Vagina (tissue), 2 donors: ENCODE results near the gene EDEM1. TPM values are rescaled to one million over a fixed set of nuclear protein-coding genes. Genes with fewer than 3 reads are reported as not detected.
"Not testable (repeated sequence)": the region's sequence is repeated elsewhere in the genome, so short reads cannot be mapped to it uniquely, and the experiment has no call there.

Source experiments
- DNase-seq, 2 donors: peaks; one replicate each; pipeline ENCODE4 v3.0.0-alpha.2; 2017; ENCODE audit errors: extremely low spot score in 2 of 2
- H3K27ac ChIP-seq: fragments of 200-600 bp; sonication (generic); one replicate; pipeline ENCODE4 v1.5.1; 2019
- H3K27me3 ChIP-seq: fragments of 200-600 bp; sonication (generic); one replicate; pipeline ENCODE4 v1.5.1; 2019
- H3K36me3 ChIP-seq, 2 donors: fragments of 200-600 bp; sonication (generic); one replicate each; pipeline ENCODE4 v1.5.1; 2017 to 2019
- H3K4me1 ChIP-seq: fragments of 200-600 bp; sonication (generic); one replicate; pipeline ENCODE4 v1.5.1; 2019
- H3K4me3 ChIP-seq, 2 donors: fragments of 200-600 bp; sonication (generic); 1 replicate in 1 of 2; 2 replicates in 1 of 2; pipeline ENCODE4 v1.5.1; 2016 to 2019
- H3K9me3 ChIP-seq: fragments of 200-600 bp; sonication (generic); one replicate; pipeline ENCODE4 v1.5.1; 2019
- POLR2A ChIP-seq, 2 donors: fragments of 450-650 bp; IDR thresholded peaks; one replicate each; pipeline ENCODE4 v1.6.1; 2017; ENCODE audit warnings: antibody characterized with exemption in 2 of 2, mild to moderate bottlenecking in 2 of 2, moderate library complexity in 2 of 2
- POLR2AphosphoS5 ChIP-seq, 2 donors: sonication (generic); formaldehyde crosslinking; IDR thresholded peaks; one replicate each; pipeline ENCODE4 v1.9.0; 2017; ENCODE audit warnings: antibody characterized with exemption in 2 of 2, mild to moderate bottlenecking in 2 of 2, low read depth in 1 of 2; ENCODE audit not compliant: insufficient read depth in 1 of 2
- intact Hi-C: fragments of 100-400 bp; cut with DNase I; formaldehyde crosslinking; loops from one replicate; pipeline ENCODE4 v1.15.1; 2023
- total RNA-seq: library from RNA; depleted of rRNA; stranded (reverse); fragments of >200 nt; gene quantifications from one replicate; pipeline ENCODE4 v1.2.3, GENCODE V29; 2016
- TF ChIP-seq, protein P1 (sequence below), 3 experiments: fragments of 450-650 bp in 2 of 3; fragments of 200-600 bp in 1 of 3; sonication (generic) in 1 of 3; IDR thresholded peaks; one replicate each; pipeline ENCODE4 v1.5.1; 2017 to 2019; ENCODE audit warnings: antibody characterized with exemption in 3 of 3, mild to moderate bottlenecking in 2 of 3, moderate library complexity in 2 of 3

Gene EDEM1
- total RNA-seq, 1 donor from 2014 or later: 30.9 TPM

DNA sequence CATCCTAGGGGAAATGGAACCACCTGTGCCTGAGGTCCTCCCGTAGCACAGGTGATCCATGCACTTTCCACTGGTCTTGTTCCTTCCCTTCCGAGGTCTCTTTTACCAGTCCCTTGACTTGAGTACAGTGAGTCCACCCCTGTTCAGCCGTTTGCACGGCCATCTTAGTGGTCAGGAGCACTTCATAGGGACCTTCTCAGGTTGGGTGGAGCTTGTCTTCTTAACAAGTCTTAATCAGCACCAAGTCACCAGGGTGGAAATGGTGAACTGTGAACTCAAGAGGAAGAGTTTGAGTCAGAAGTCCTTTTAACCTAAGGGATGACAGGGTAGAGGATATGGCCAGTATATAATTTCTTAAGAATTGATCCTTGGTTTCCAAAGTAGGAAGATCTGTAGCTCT lies 44.0 kb upstream of the EDEM1 start:
- no peak for DNase-seq
- TF ChIP-seq POLR2A (IDR thresholded peaks at IDR 0.05) (no peak), POLR2AphosphoS5 (IDR thresholded peaks at IDR 0.05; ENCODE audit: insufficient read depth in 1 of 2, low read depth in 1 of 2) (no peak)
- TF ChIP-seq, protein P1, sequence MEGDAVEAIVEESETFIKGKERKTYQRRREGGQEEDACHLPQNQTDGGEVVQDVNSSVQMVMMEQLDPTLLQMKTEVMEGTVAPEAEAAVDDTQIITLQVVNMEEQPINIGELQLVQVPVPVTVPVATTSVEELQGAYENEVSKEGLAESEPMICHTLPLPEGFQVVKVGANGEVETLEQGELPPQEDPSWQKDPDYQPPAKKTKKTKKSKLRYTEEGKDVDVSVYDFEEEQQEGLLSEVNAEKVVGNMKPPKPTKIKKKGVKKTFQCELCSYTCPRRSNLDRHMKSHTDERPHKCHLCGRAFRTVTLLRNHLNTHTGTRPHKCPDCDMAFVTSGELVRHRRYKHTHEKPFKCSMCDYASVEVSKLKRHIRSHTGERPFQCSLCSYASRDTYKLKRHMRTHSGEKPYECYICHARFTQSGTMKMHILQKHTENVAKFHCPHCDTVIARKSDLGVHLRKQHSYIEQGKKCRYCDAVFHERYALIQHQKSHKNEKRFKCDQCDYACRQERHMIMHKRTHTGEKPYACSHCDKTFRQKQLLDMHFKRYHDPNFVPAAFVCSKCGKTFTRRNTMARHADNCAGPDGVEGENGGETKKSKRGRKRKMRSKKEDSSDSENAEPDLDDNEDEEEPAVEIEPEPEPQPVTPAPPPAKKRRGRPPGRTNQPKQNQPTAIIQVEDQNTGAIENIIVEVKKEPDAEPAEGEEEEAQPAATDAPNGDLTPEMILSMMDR (IDR thresholded peaks at IDR 0.05): no peak
- Histone ChIP-seq H3K27me3 (no peaks in the 10 kb centered on the region), H3K4me3 (no peak overlapping the region), H3K9me3 (no peaks in the 10 kb centered on the region), H3K27ac (no peak overlapping the region), H3K4me1 (peaks cover 64% of the 10 kb centered on the region), H3K36me3 (no peaks in the 10 kb centered on the region)
- intact Hi-C loops: no loop called here

GRCh38 chr3:5144316-5144994 lies 43.1 kb upstream of the EDEM1 start:
- H3K9me3 ChIP-seq: no peaks in the 10 kb centered on the region
- intact Hi-C loops: no loop called here
- DNase-seq: no peak
- H3K36me3 ChIP-seq: no peaks in the 10 kb centered on the region
- H3K27me3 ChIP-seq: no peaks in the 10 kb centered on the region
- no peak overlapping the region for H3K27ac ChIP-seq
- TF ChIP-seq, protein P1 (IDR thresholded peaks at IDR 0.05): no peak
- TF ChIP-seq POLR2A (IDR thresholded peaks at IDR 0.05): no peak
- H3K4me1 ChIP-seq: peaks cover 65% of the 10 kb centered on the region
- H3K4me3 ChIP-seq: no peak overlapping the region

GRCh38 chr3:5145120-5145519 lies 42.4 kb upstream of the EDEM1 start:
- Histone ChIP-seq H3K27ac (no peak overlapping the region), H3K27me3 (no peaks in the 10 kb centered on the region), H3K4me3 (no peak overlapping the region), H3K36me3 (no peaks in the 10 kb centered on the region), H3K4me1 (peaks cover 65% of the 10 kb centered on the region), H3K9me3 (no peaks in the 10 kb centered on the region)
- TF ChIP-seq POLR2AphosphoS5 (IDR thresholded peaks at IDR 0.05; ENCODE audit: insufficient read depth in 1 of 2, low read depth in 1 of 2) (no peak), POLR2A (IDR thresholded peaks at IDR 0.05) (no peak)
- TF ChIP-seq, protein P1 (IDR thresholded peaks at IDR 0.05): no peak
- intact Hi-C loops: no loop called here
- DNase-seq: no peak

DNA sequence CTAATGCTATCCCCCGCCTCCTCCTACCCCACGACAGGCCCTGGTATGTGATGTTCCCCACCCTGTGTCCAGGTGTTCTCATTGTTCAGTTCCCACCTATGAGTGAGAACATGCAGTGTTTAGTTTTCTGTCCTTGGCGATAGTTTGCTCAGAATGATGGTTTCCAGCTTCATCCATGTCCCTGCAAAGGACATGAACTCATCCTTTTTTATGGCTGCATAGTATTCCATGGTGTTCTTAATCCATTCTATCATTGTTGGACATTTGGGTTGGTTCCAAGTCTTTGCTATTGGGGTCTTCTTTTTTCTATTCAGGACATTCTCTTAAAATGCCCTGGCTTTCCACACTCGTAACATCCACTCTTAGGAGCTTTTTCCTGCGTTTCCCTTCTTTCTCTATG lies 40.4 kb upstream of the EDEM1 start:
- intact Hi-C loops, H3K27ac ChIP-seq: not testable (repeated sequence)

GRCh38 chr3:5149306-5149880 lies 38.1 kb upstream of the EDEM1 start:
- no peak overlapping the region for H3K27ac ChIP-seq
- no peaks in the 10 kb centered on the region for H3K9me3 ChIP-seq
- DNase-seq: no peak
- intact Hi-C loops: no loop called here
- H3K36me3 ChIP-seq: no peaks in the 10 kb centered on the region
- TF ChIP-seq POLR2A (IDR thresholded peaks at IDR 0.05) (no peak), POLR2AphosphoS5 (IDR thresholded peaks at IDR 0.05; ENCODE audit: insufficient read depth in 1 of 2, low read depth in 1 of 2) (no peak)
- TF ChIP-seq, protein P1 (IDR thresholded peaks at IDR 0.05): no peak
- peaks cover 63% of the 10 kb centered on the region for H3K4me1 ChIP-seq
- no peak overlapping the region for H3K4me3 ChIP-seq
- no peaks in the 10 kb centered on the region for H3K27me3 ChIP-seq

More for the DNA sequence above, 40.4 kb upstream of the EDEM1 start:
- not testable (repeated sequence) for H3K9me3 ChIP-seq, H3K4me3 ChIP-seq, H3K27me3 ChIP-seq, DNase-seq, H3K36me3 ChIP-seq
- peaks cover 66% of the 10 kb centered on the region for H3K4me1 ChIP-seq
